ENCODE data around the gene RBFOX2.

DNA sequence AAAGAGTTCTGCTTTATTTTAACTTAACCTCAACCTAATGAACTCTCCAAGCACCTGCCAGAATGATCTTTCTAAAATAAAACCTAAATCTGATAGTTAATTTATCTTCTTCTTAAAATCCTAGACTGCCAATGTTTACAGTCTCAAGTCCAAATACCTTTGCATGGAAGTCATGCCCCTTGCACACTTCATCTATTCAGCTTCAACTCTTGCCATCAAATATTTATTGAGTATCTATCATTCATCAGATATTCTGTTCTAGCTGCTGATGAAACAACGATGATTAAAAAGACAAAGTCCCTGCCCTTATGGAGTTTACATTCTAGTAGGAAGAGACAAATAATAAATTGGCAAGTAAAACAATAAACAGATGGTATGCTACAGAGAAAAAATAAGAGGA lies 209.2 kb downstream of the RBFOX2 start:
- TF ChIP-seq, protein P1, sequence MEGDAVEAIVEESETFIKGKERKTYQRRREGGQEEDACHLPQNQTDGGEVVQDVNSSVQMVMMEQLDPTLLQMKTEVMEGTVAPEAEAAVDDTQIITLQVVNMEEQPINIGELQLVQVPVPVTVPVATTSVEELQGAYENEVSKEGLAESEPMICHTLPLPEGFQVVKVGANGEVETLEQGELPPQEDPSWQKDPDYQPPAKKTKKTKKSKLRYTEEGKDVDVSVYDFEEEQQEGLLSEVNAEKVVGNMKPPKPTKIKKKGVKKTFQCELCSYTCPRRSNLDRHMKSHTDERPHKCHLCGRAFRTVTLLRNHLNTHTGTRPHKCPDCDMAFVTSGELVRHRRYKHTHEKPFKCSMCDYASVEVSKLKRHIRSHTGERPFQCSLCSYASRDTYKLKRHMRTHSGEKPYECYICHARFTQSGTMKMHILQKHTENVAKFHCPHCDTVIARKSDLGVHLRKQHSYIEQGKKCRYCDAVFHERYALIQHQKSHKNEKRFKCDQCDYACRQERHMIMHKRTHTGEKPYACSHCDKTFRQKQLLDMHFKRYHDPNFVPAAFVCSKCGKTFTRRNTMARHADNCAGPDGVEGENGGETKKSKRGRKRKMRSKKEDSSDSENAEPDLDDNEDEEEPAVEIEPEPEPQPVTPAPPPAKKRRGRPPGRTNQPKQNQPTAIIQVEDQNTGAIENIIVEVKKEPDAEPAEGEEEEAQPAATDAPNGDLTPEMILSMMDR (IDR thresholded peaks at IDR 0.05), result no peak
- TF ChIP-seq POLR2A (IDR thresholded peaks at IDR 0.05), result no peak
